ENCODE data around the gene CCDC122.

Gene CCDC122

GRCh38 chr13:43916828-43917227 lies 37.3 kb upstream of the CCDC122 start:
- CTCF ChIA-PET = no interaction called here
- POLR2A ChIA-PET = no interaction called here
- DNase-seq (ENCODE audit: extremely low spot score) = no peak
- TF ChIP-seq ARNT (IDR thresholded peaks at IDR 0.05) (no peak), BHLHE40 (IDR thresholded peaks at IDR 0.05; ENCODE audit: borderline replicate concordance) (no peak)

- ChIA-PET CTCF (no interaction called here), POLR2A (no interaction called here)
Observed at GRCh38 chr13:43915451-43915850, 35.9 kb upstream of the CCDC122 start.

GRCh38 chr13:43911871-43912270 lies 32.3 kb upstream of the CCDC122 start:
- DNase-seq (ENCODE audit: extremely low spot score) = no peak
- ChIA-PET CTCF (interaction anchor here (0.5 to 0.8 kb wide), 2 partner anchors 134 to 136 kb away, joined by 3 to 6 read pairs; no protein-coding TSS in a partner anchor), POLR2A (no interaction called here)
- TF ChIP-seq ARNT (IDR thresholded peaks at IDR 0.05) = no peak
- TF ChIP-seq ZNF384 (IDR thresholded peaks at IDR 0.05) = no peak
- TF ChIP-seq FOXM1 (IDR thresholded peaks at IDR 0.05; ENCODE audit: borderline replicate concordance) = no peak
- no peak for TF ChIP-seq CTBP1 (IDR thresholded peaks at IDR 0.05; ENCODE audit: borderline replicate concordance)
- no peak for TF ChIP-seq TARDBP (IDR thresholded peaks at IDR 0.05)
- no peak for TF ChIP-seq ELF4 (IDR thresholded peaks at IDR 0.05)
- TF ChIP-seq FOXA1 (IDR thresholded peaks at IDR 0.05) = no peak
- TF ChIP-seq BHLHE40 (IDR thresholded peaks at IDR 0.05; ENCODE audit: borderline replicate concordance) = no peak
- no peak for TF ChIP-seq L3MBTL2 (conservative IDR thresholded peaks at IDR 0.05)
- no peak for TF ChIP-seq LEF1 (IDR thresholded peaks at IDR 0.05; ENCODE audit: borderline replicate concordance)
- TF ChIP-seq PKNOX1 (IDR thresholded peaks at IDR 0.05) = no peak
- no peak for TF ChIP-seq FOXK2 (IDR thresholded peaks at IDR 0.05)
- no peak for TF ChIP-seq SP1 (IDR thresholded peaks at IDR 0.05)
- no peak for TF ChIP-seq NFRKB (IDR thresholded peaks at IDR 0.05)
- no peak for TF ChIP-seq HDGF (IDR thresholded peaks at IDR 0.05; ENCODE audit: borderline replicate concordance)
- TF ChIP-seq SUZ12 (IDR thresholded peaks at IDR 0.05) = no peak

More at GRCh38 chr13:43915451-43915850, 35.9 kb upstream of the CCDC122 start:
- TF ChIP-seq SUZ12 (IDR thresholded peaks at IDR 0.05) = no peak
- TF ChIP-seq CTBP1 (IDR thresholded peaks at IDR 0.05; ENCODE audit: borderline replicate concordance) = no peak
- no peak for TF ChIP-seq FOXM1 (IDR thresholded peaks at IDR 0.05; ENCODE audit: borderline replicate concordance)
- TF ChIP-seq NFRKB (IDR thresholded peaks at IDR 0.05) = no peak
- no peak for TF ChIP-seq BHLHE40 (IDR thresholded peaks at IDR 0.05; ENCODE audit: borderline replicate concordance)
- TF ChIP-seq HDGF (IDR thresholded peaks at IDR 0.05; ENCODE audit: borderline replicate concordance) = no peak
- no peak for TF ChIP-seq L3MBTL2 (conservative IDR thresholded peaks at IDR 0.05)
- TF ChIP-seq ZNF384 (IDR thresholded peaks at IDR 0.05) = no peak
- no peak for TF ChIP-seq SP1 (IDR thresholded peaks at IDR 0.05)
- no peak for TF ChIP-seq ELF4 (IDR thresholded peaks at IDR 0.05)
- TF ChIP-seq TARDBP (IDR thresholded peaks at IDR 0.05) = no peak
- no peak for TF ChIP-seq FOXK2 (IDR thresholded peaks at IDR 0.05)
- DNase-seq (ENCODE audit: extremely low spot score) = no peak

GRCh38 chr13:43911278-43911677 lies 31.7 kb upstream of the CCDC122 start:
- ChIA-PET CTCF (interaction anchor here (0.8 kb wide), 1 partner anchor 137 kb away, joined by 3 read pairs; no protein-coding TSS in a partner anchor), POLR2A (no interaction called here)
- no peak for DNase-seq (ENCODE audit: extremely low spot score)
- no peak for TF ChIP-seq L3MBTL2 (conservative IDR thresholded peaks at IDR 0.05)
- TF ChIP-seq PKNOX1 (IDR thresholded peaks at IDR 0.05) = no peak
- TF ChIP-seq TARDBP (IDR thresholded peaks at IDR 0.05) = no peak
- TF ChIP-seq FOXM1 (IDR thresholded peaks at IDR 0.05; ENCODE audit: borderline replicate concordance) = no peak
- no peak for TF ChIP-seq ARNT (IDR thresholded peaks at IDR 0.05)
- no peak for TF ChIP-seq CTBP1 (IDR thresholded peaks at IDR 0.05; ENCODE audit: borderline replicate concordance)
- no peak for TF ChIP-seq SUZ12 (IDR thresholded peaks at IDR 0.05)
- TF ChIP-seq SP1 (IDR thresholded peaks at IDR 0.05) = no peak
- no peak for TF ChIP-seq LEF1 (IDR thresholded peaks at IDR 0.05; ENCODE audit: borderline replicate concordance)
- TF ChIP-seq NFRKB (IDR thresholded peaks at IDR 0.05) = no peak
- no peak for TF ChIP-seq ELF4 (IDR thresholded peaks at IDR 0.05)
- no peak for TF ChIP-seq FOXA1 (IDR thresholded peaks at IDR 0.05)
- no peak for TF ChIP-seq BHLHE40 (IDR thresholded peaks at IDR 0.05; ENCODE audit: borderline replicate concordance)
- no peak for TF ChIP-seq FOXK2 (IDR thresholded peaks at IDR 0.05)

GRCh38 chr13:43910856-43911255 lies 31.3 kb upstream of the CCDC122 start:
- ChIA-PET POLR2A (no interaction called here), CTCF (no interaction called here)
- no peak for TF ChIP-seq FOXA1 (IDR thresholded peaks at IDR 0.05)
- no peak for TF ChIP-seq CTBP1 (IDR thresholded peaks at IDR 0.05; ENCODE audit: borderline replicate concordance)
- no peak for TF ChIP-seq PKNOX1 (IDR thresholded peaks at IDR 0.05)
- TF ChIP-seq NFRKB (IDR thresholded peaks at IDR 0.05) = no peak
- no peak for TF ChIP-seq SP1 (IDR thresholded peaks at IDR 0.05)
- no peak for TF ChIP-seq TARDBP (IDR thresholded peaks at IDR 0.05)
- no peak for TF ChIP-seq ELF4 (IDR thresholded peaks at IDR 0.05)
- no peak for TF ChIP-seq BHLHE40 (IDR thresholded peaks at IDR 0.05; ENCODE audit: borderline replicate concordance)
- TF ChIP-seq FOXM1 (IDR thresholded peaks at IDR 0.05; ENCODE audit: borderline replicate concordance) = no peak
- no peak for TF ChIP-seq SUZ12 (IDR thresholded peaks at IDR 0.05)
- no peak for TF ChIP-seq HDGF (IDR thresholded peaks at IDR 0.05; ENCODE audit: borderline replicate concordance)

More at GRCh38 chr13:43910856-43911255, 31.3 kb upstream of the CCDC122 start:
- no peak for DNase-seq (ENCODE audit: extremely low spot score)
